AG10803 (cell line): ENCODE measurements around the gene AXL.
"Not testable (repeated sequence)": the region's sequence is repeated elsewhere in the genome, so short reads cannot be mapped to it uniquely, and the experiment has no call there.

Experiments used
- DNase-seq: peaks from one replicate; pipeline ENCODE4 v3.0.0; 2010; ENCODE audit warnings: low read depth
- H3K4me3 ChIP-seq: 2 replicates; pipeline ENCODE4 v1.5.1; 2011; ENCODE audit warnings: mild to moderate bottlenecking, low read length, control low read depth
- TF ChIP-seq, protein P1 (sequence below): conservative IDR thresholded peaks from 2 replicates; pipeline ENCODE4 v1.5.1; 2011; ENCODE audit warnings: mild to moderate bottlenecking, low read length, control low read depth, inconsistent platforms

The AXL gene

DNA sequence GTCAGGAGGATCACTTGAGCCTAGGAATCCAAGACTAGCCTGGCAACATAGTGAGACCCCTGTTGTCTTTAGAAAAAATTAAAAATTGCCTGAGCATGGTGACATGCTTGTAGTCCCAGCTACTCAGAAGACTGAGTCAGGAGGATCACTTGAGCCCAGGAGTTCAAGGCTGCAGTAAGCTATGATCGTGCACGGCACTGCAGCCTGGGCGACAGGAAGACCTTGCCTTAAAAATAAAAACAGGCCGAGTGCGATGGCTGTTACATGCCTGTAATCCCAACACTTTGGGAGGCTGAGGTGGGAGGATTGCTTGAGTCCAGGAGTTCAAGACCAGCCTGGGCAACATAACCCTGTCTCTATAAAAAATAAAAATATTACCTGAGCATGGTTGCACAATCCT lies 50.5 kb downstream of the AXL start:
- TF ChIP-seq, protein P1, sequence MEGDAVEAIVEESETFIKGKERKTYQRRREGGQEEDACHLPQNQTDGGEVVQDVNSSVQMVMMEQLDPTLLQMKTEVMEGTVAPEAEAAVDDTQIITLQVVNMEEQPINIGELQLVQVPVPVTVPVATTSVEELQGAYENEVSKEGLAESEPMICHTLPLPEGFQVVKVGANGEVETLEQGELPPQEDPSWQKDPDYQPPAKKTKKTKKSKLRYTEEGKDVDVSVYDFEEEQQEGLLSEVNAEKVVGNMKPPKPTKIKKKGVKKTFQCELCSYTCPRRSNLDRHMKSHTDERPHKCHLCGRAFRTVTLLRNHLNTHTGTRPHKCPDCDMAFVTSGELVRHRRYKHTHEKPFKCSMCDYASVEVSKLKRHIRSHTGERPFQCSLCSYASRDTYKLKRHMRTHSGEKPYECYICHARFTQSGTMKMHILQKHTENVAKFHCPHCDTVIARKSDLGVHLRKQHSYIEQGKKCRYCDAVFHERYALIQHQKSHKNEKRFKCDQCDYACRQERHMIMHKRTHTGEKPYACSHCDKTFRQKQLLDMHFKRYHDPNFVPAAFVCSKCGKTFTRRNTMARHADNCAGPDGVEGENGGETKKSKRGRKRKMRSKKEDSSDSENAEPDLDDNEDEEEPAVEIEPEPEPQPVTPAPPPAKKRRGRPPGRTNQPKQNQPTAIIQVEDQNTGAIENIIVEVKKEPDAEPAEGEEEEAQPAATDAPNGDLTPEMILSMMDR, result no peak
- no peak overlapping the region for H3K4me3 ChIP-seq
- DNase-seq, result no peak

DNA sequence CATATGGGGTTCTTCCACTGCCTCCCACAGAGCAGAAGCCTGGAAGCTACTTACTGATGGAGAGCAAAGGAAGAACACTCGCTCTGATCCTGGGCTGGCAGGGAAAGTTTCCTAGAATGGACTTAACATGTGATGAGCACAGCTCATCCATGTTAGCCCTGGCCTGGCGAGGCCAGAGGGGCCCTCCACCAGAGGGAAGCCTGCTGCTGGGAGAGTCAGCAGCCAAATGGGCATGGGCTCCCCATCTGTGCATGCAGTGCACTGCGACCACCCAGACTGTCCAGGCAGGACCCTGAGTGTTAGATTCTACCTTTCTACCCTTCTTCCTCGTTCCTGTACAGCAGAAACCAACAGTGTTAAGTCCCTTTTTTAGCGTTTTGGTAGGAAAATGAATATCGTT lies 54.1 kb downstream of the AXL start:
- no peak for DNase-seq
- TF ChIP-seq, protein P1, result no peak
- H3K4me3 ChIP-seq, result no peak overlapping the region

DNA sequence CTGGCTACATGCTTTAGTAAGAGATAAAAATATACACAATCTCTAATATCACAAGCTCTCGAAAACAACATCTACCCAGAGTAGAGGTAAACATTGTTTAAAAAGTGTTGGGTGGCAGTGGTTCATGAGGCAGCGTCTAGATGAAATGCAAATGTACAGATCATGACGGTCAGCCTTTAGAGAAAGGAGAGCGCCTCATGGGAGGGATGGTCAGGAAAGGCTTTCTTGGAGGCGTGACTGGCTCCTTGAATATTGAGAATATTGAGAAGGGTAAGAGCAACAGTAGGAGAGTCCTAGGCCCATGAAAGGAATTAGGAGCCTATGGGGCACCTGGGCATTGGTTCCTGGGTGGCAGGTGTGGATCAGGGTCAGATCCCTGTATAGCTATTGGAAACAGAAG lies 55.8 kb downstream of the AXL start:
- H3K4me3 ChIP-seq, result no peak overlapping the region
- TF ChIP-seq, protein P1, result no peak
- DNase-seq, result no peak

DNA sequence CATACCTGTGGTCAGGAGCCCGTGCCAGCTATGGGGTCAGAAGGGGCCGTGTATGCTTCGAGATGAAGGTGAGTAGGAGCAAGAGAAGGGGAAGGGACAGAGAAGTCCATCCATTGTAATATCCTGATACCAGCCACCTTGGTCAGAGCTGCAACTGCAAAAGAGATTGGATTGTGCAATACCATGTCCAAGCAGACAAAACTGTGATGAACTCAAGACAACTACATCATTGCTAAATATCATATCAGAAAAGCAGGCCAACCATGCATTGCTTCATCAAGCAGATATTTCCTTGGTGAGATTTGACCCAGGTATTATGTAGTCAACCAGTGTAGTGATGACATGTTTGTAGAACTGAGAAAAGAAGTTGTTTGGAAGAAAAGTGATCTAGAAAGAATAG lies 57.2 kb downstream of the AXL start:
- DNase-seq, result peak; percentile 31
- TF ChIP-seq, protein P1, result no peak
- no peak overlapping the region for H3K4me3 ChIP-seq

DNA sequence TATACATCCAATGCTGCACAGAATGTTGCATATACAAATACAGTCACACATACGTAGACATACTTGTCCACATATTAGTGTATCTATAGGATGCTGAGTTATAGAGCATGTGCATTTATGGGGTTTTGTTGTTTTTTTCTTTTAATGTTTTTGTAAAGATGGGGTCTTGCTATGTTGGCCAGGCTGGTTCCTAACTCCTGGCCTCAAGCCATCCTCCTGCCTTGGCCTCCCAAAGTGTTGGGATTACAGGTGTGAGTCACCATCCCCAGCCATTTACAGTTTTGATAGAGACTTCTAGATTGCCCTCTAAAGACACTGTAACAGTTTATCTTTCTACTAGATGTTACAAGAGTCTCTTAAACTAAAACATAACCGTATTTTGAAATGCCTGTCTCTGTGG lies 59.5 kb downstream of the AXL start:
- TF ChIP-seq, protein P1, result no peak
- no peak for DNase-seq
- no peak overlapping the region for H3K4me3 ChIP-seq

DNA sequence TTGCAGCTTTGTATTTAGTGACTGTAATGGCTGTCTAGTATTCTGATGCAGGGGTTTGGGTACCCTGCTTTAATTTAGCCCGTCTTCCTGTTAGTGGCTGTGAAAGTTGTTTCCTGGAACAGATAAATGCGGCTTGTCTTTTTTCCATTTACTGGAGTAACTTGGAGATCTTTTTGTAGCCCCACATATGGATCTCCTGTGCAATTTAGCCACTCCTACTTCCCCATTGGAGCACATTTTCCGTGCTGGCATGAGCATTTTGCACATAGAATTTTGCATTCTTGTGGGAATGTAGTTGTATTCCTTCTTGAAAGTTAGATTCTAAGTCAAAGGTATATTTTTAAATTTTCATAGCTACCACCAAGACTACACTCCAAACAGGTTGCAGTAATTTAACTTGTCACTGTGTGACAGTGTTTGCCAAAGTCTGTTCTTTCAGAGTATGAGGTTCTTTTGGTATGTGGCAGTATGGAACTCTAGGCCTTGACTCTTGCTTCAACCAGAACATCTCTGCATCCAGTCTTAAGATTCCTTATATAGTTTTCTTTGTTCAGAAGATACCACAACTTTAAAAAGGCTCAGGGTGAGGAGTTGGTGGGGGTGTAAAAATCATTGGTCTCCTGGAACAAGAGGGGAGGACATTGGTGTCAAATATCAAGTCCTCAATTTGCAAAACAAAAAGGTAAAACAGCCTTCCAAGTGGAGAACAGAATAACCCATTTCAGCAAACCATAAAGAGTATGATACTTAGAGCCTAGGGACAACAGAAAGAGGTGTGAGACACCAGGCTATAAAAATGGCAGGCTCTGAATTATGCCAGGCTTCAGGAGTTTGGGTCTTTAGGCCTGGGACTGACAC lies 69.9 kb downstream of the AXL start:
- TF ChIP-seq, protein P1, result no peak
- no peak for DNase-seq
- H3K4me3 ChIP-seq, result no peak overlapping the region

DNA sequence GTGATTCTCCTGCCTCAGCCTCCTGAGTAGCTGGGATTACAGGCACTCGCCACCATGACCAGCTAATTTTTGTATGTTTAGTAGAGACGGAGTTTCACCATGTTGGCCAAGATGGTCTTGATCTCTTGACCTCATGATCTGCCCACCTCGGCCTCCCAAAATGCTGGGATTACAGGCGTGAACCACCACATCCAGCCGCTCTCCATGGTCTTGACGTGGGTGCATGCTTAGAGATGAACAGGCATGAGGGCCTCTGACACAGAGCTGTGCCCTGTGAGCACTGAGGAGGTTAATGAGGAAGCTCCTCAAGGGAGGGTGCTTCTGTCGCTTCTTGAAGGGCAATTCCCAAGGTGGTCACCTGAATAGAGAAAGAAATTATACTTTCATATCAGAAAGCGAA lies 70.8 kb downstream of the AXL start:
- H3K4me3 ChIP-seq, DNase-seq: not testable (repeated sequence)

DNA sequence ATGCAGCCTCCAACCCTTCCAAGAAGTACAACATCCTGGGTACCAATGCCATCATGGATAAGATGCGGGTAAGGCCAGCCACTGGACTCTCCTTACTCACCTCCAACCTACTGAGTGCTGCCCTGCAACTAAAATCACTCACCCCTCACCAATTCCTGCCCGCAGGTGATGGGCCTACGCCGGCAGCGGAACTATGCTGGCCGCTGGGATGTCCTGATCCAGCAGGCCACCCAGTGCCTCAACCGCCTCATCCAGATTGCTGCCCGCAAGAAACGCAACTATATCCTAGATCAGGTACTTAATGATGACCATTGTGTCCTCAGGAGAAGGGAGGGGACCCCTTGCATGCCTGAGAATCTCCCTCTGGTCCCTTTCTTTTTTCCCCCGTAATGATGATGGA lies 75.4 kb downstream of the AXL start:
- no peak for DNase-seq
- TF ChIP-seq, protein P1, result no peak
- no peak overlapping the region for H3K4me3 ChIP-seq
